ENCODE results near the gene TSPOAP1. TPM values are rescaled to one million over a fixed set of nuclear protein-coding genes. Genes with fewer than 3 reads are reported as not detected.

Gene TSPOAP1
- polyA plus RNA-seq, 1 of the 3 experiments (the other 2 are of a cell fraction) = 0.79 TPM

- TF ChIP-seq SMC3 (IDR thresholded peaks at IDR 0.05; ENCODE audit: low read depth, low read length) (no peak), MEF2A (IDR thresholded peaks at IDR 0.05; ENCODE audit: borderline replicate concordance, low read depth) (no peak), PBX3 (IDR thresholded peaks at IDR 0.05) (no peak), POLR2AphosphoS5 (IDR thresholded peaks at IDR 0.05; ENCODE audit: low read depth, low read length) (no peak), EP300 (IDR thresholded peaks at IDR 0.05; ENCODE audit: borderline replicate concordance in 1 of 2, low read depth in 1 of 2, low read length in 1 of 2) (no peak)
These were observed 16.2 kb upstream of the TSPOAP1 start (continued) for GRCh38 chr17:58344791-58345157.

- H3F3A ChIP-seq (replicated peaks; ENCODE audit: insufficient read depth) = peaks cover 8% of the 10 kb centered on the region
- no peak overlapping the region for H3K4me2 ChIP-seq
- no peak overlapping the region for H3K27ac ChIP-seq (ENCODE audit: low read depth in 2 of 2, low read length in 1 of 2)
- no peaks in the 10 kb centered on the region for H3K79me2 ChIP-seq (ENCODE audit: insufficient read depth)
- no peak overlapping the region for H3K4me3 ChIP-seq (ENCODE audit: low read depth in 2 of 2, low read length in 1 of 2)
- H2AFZ ChIP-seq (ENCODE audit: low read depth) = no peak overlapping the region
- no peaks in the 10 kb centered on the region for H3K27me3 ChIP-seq (ENCODE audit: insufficient read depth)
- H3K36me3 ChIP-seq (replicated peaks in 1 of 2; ENCODE audit: control insufficient read depth in 1 of 2, insufficient read depth in 2 of 2, low read length in 1 of 2) = peaks cover 41 to 56% of the 10 kb centered on the region in 2 experiments
- no peaks in the 10 kb centered on the region for H3K9me3 ChIP-seq
- no peaks in the 10 kb centered on the region for H4K20me1 ChIP-seq (ENCODE audit: insufficient read depth)
- H3K9ac ChIP-seq = no peak overlapping the region
- TF ChIP-seq JUND (IDR thresholded peaks at IDR 0.05) (no peak), MAX (IDR thresholded peaks at IDR 0.05; ENCODE audit: low read depth) (no peak), GABPA (IDR thresholded peaks at IDR 0.05; ENCODE audit: low read depth) (no peak), EP300 (IDR thresholded peaks at IDR 0.05; ENCODE audit: borderline replicate concordance in 1 of 2, low read depth in 1 of 2, low read length in 1 of 2) (no peak), FOXJ3 (CRISPR knock-in tag; IDR thresholded peaks at IDR 0.05) (no peak)
- ChIA-PET CTCF (interaction anchor here (0.6 to 1.9 kb wide), 6 partner anchors 9 to 347 kb away, joined by 3 to 5 read pairs (median 3); partner anchors contain the start of gene RNF43), POLR2A (interaction anchor here (0.8 to 2.7 kb wide), 4 partner anchors 8 to 27 kb away, joined by 3 to 18 read pairs (median 6); partner anchors contain the start of gene SUPT4H1)
- DNase-seq = no peak
- 85% methylated on average over 9 of the region's 9 CpGs for WGBS (ENCODE audit: low lambda C conversion rate)
- no peaks in the 10 kb centered on the region for H3K9me2 ChIP-seq
- peaks cover 0 to 2% of the 10 kb centered on the region in 2 experiments; a peak in 1 of 4 replicates for H3K4me1 ChIP-seq (ENCODE audit: control insufficient read depth in 1 of 2, insufficient read depth in 2 of 2, low read depth in 1 of 2, low read length in 1 of 2)
These were observed 15.6 kb upstream of the TSPOAP1 start for GRCh38 chr17:58344047-58344790.

- Histone ChIP-seq H3K9me2 (no peaks in the 10 kb centered on the region), H3K4me3 (ENCODE audit: low read depth in 2 of 2, low read length in 1 of 2) (no peak overlapping the region), H3K27ac (ENCODE audit: low read depth in 2 of 2, low read length in 1 of 2) (no peak overlapping the region), H3K4me1 (ENCODE audit: control insufficient read depth in 1 of 2, insufficient read depth in 2 of 2, low read depth in 1 of 2, low read length in 1 of 2) (peaks cover 0 to 12% of the 10 kb centered on the region in 2 experiments; a peak in 1 of 4 replicates), H3K79me2 (ENCODE audit: insufficient read depth) (no peaks in the 10 kb centered on the region), H3K9me3 (no peaks in the 10 kb centered on the region), H3K9ac (no peak overlapping the region), H3F3A (replicated peaks; ENCODE audit: insufficient read depth) (peaks cover 6% of the 10 kb centered on the region), H4K20me1 (ENCODE audit: insufficient read depth) (no peaks in the 10 kb centered on the region), H3K36me3 (replicated peaks in 1 of 2; ENCODE audit: control insufficient read depth in 1 of 2, insufficient read depth in 2 of 2, low read length in 1 of 2) (peaks cover 30 to 45% of the 10 kb centered on the region in 2 experiments), H2AFZ (ENCODE audit: low read depth) (no peak overlapping the region), H3K27me3 (ENCODE audit: insufficient read depth) (no peaks in the 10 kb centered on the region), H3K4me2 (no peak overlapping the region)
- CTCF ChIA-PET = interaction anchor here (1.0 to 1.9 kb wide), 3 partner anchors 10 to 75 kb away, joined by 3 to 5 read pairs (median 4); partner anchors contain the start of gene RNF43
- POLR2A ChIA-PET = interaction anchor here (1.0 to 2.7 kb wide), 3 partner anchors 9 to 26 kb away, joined by 3 to 18 read pairs (median 5); partner anchors contain the start of gene SUPT4H1
- no peak for TF ChIP-seq SMC3 (IDR thresholded peaks at IDR 0.05; ENCODE audit: low read depth, low read length)
- no peak for TF ChIP-seq FOSL2 (IDR thresholded peaks at IDR 0.05; ENCODE audit: borderline replicate concordance, low read depth)
- TF ChIP-seq USF2 (IDR thresholded peaks at IDR 0.05; ENCODE audit: borderline replicate concordance, low read depth, low read length) = no peak
- TF ChIP-seq TEAD4 (IDR thresholded peaks at IDR 0.05; ENCODE audit: borderline replicate concordance, insufficient read depth) = no peak
- TF ChIP-seq ZBTB33 (IDR thresholded peaks at IDR 0.05; ENCODE audit: borderline replicate concordance, low read depth) = no peak
- no peak for TF ChIP-seq JUND (IDR thresholded peaks at IDR 0.05)
- TF ChIP-seq PBX3 (IDR thresholded peaks at IDR 0.05) = no peak
- TF ChIP-seq RAD21 (IDR thresholded peaks at IDR 0.05; ENCODE audit: low read length) = no peak
- no peak for TF ChIP-seq GABPA (IDR thresholded peaks at IDR 0.05; ENCODE audit: low read depth)
- no peak for TF ChIP-seq MEF2A (IDR thresholded peaks at IDR 0.05; ENCODE audit: borderline replicate concordance, low read depth)
- no peak for TF ChIP-seq EP300 (IDR thresholded peaks at IDR 0.05; ENCODE audit: borderline replicate concordance in 1 of 2, low read depth in 1 of 2, low read length in 1 of 2)
- no peak for TF ChIP-seq EZH2phosphoT487 (IDR thresholded peaks at IDR 0.05; ENCODE audit: borderline replicate concordance, low read depth)
- no peak for TF ChIP-seq FOXM1 (IDR thresholded peaks at IDR 0.05; ENCODE audit: low read depth)
- no peak for TF ChIP-seq YY1 (IDR thresholded peaks at IDR 0.05; ENCODE audit: low read depth)
- 90% methylated on average over 4 of the region's 4 CpGs for WGBS (ENCODE audit: low lambda C conversion rate)
- no peak for DNase-seq
These were observed 14.5 kb upstream of the TSPOAP1 start for GRCh38 chr17:58343131-58343530.

Measured in SK-N-SH (cell line).